Measurements from ENCODE around the gene TRPM3. TPM values are rescaled to one million over a fixed set of nuclear protein-coding genes. Genes with fewer than 3 reads are reported as not detected.
A peak's percentile ranks its signal among the peaks of the same experiment; 100 is the strongest.

TRPM3 gene
- total and polyA plus RNA-seq, 2 of the 8 experiments (the other 6 are each of a cell fraction or from before 2014, with no cell fraction given), result 2.4 to 10.9 TPM

- no peak overlapping the region for H4K5ac ChIP-seq (ENCODE audit: insufficient read length, low read depth, low read length)
- no peak overlapping the region for H3K18ac ChIP-seq (ENCODE audit: extremely low read depth, low read length)
- H3K23me2 ChIP-seq (ENCODE audit: low read depth, low read length), result no peaks in the 10 kb centered on the region
- no peaks in the 10 kb centered on the region; a peak in 1 of 7 replicates for H3K27me3 ChIP-seq (replicated peaks in 1 of 4; ENCODE audit: control insufficient read depth in 3 of 4, extremely low read depth in 1 of 4, insufficient read depth in 3 of 4, low read length in 3 of 4)
- WGBS, 2 experiments (ENCODE audit: extremely low coverage in 1 of 2, insufficient coverage in 1 of 2, insufficient read length in 1 of 2, insufficient replicate concordance in 2 of 2, low coverage in 1 of 2, low lambda C conversion rate in 2 of 2, missing lambda C conversion rate in 1 of 2), result 39% methylated on average over 4 of the region's 4 CpGs; no CpG with 5 or more reads in 1 of the 2 experiments
- DNase-seq (ENCODE audit: low read depth in 1 of 2, low spot score in 2 of 2) (no peak), FAIRE-seq (peak; percentile 79)
- no peak overlapping the region for H3K4me3 ChIP-seq (ENCODE audit: extremely low read depth in 1 of 4, insufficient read depth in 2 of 4, low read depth in 3 of 4, low read length in 4 of 4)
- no peak overlapping the region for H4K8ac ChIP-seq (ENCODE audit: extremely low read depth, insufficient read depth, low read length)
- H3K79me2 ChIP-seq (ENCODE audit: control insufficient read depth in 1 of 2, insufficient read depth in 2 of 2, low read length in 2 of 2), result no peaks in the 10 kb centered on the region
- no peaks in the 10 kb centered on the region for H4K20me1 ChIP-seq (replicated peaks in 1 of 2; ENCODE audit: control insufficient read depth in 1 of 2, insufficient read depth in 2 of 2, low read length in 2 of 2)
- no peak overlapping the region for H2AK5ac ChIP-seq (ENCODE audit: low read depth, low read length)
- no peak overlapping the region for H3K14ac ChIP-seq (ENCODE audit: insufficient read length)
- H3K36me3 ChIP-seq (ENCODE audit: control insufficient read depth in 2 of 4, insufficient read depth in 4 of 4, low read length in 3 of 4), result no peaks in the 10 kb centered on the region
- no peaks in the 10 kb centered on the region for H3K79me1 ChIP-seq (ENCODE audit: low read depth, low read length)
- no peak overlapping the region; a peak in 1 of 7 replicates for H3K9ac ChIP-seq (replicated peaks in 1 of 4; ENCODE audit: extremely low read depth in 1 of 4, low read depth in 3 of 4, low read length in 3 of 4)
- no peak overlapping the region for H2BK12ac ChIP-seq (ENCODE audit: low read depth, low read length)
- H2BK5ac ChIP-seq (ENCODE audit: low read depth, low read length), result no peak overlapping the region
- H2BK120ac ChIP-seq (replicated peaks; ENCODE audit: low read depth, low read length), result no peak overlapping the region
- H2BK15ac ChIP-seq (ENCODE audit: low read length), result no peak overlapping the region
- H3K4me2 ChIP-seq (ENCODE audit: insufficient read depth in 1 of 2, low read depth in 2 of 2, low read length in 2 of 2), result peak overlapping the region; percentile 8 to 29; a peak in 3 of 4 replicates
- peak overlapping the region; percentile 89 for H2AFZ ChIP-seq (ENCODE audit: low read length)
- peaks cover 3 to 9% (median 7%) of the 10 kb centered on the region in 4 experiments; a peak in 6 of 7 replicates for H3K4me1 ChIP-seq (replicated peaks in 1 of 4; ENCODE audit: control insufficient read depth in 3 of 4, insufficient read depth in 4 of 4, low read length in 3 of 4)
- no peak overlapping the region for H3K4ac ChIP-seq (replicated peaks; ENCODE audit: insufficient read length, low read depth, low read length)
- H3K27ac ChIP-seq (ENCODE audit: low read depth, low read length), result no peak overlapping the region
- H4K91ac ChIP-seq (replicated peaks; ENCODE audit: insufficient read length, low read length), result no peak overlapping the region
- H3K23ac ChIP-seq (ENCODE audit: insufficient read length), result no peak overlapping the region
- no peak overlapping the region for H3K56ac ChIP-seq (replicated peaks; ENCODE audit: insufficient read length, low read depth, low read length)
- ChIA-PET CTCF (ENCODE audit: partially characterized antibody) (interaction anchor here (0.6 to 1.2 kb wide), 3 partner anchors 44 to 650 kb away, joined by 3 read pairs; no protein-coding TSS in a partner anchor), POLR2A (ENCODE audit: partially characterized antibody) (interaction anchor here (1.1 to 1.4 kb wide), 3 partner anchors 9 to 127 kb away, joined by 3 to 7 read pairs (median 4); no protein-coding TSS in a partner anchor)
- H3K9me3 ChIP-seq (ENCODE audit: insufficient read depth in 2 of 2, low read depth in 1 of 2, low read length in 1 of 2), result no peaks in the 10 kb centered on the region
- H2BK20ac ChIP-seq (ENCODE audit: low read length), result no peak overlapping the region
- no peak for TF ChIP-seq KDM5A (IDR thresholded peaks at IDR 0.05; ENCODE audit: low read length)
- TF ChIP-seq RXRA (IDR thresholded peaks at IDR 0.05; ENCODE audit: insufficient read depth, low read depth, low read length), result no peak
- TF ChIP-seq POU5F1 (IDR thresholded peaks at IDR 0.05; ENCODE audit: low read depth, low read length), result no peak
- no peak for TF ChIP-seq EGR1 (IDR thresholded peaks at IDR 0.05; ENCODE audit: borderline replicate concordance, low read depth, low read length)
- TF ChIP-seq NANOG (IDR thresholded peaks at IDR 0.05; ENCODE audit: insufficient read depth, low read depth, low read length, poor library complexity, severe bottlenecking), result no peak
- TF ChIP-seq RNF2 (IDR thresholded peaks at IDR 0.05; ENCODE audit: borderline replicate concordance, low read depth, low read length, missing control alignments, poor library complexity, severe bottlenecking), result no peak
- no peak for TF ChIP-seq SAP30 (IDR thresholded peaks at IDR 0.05; ENCODE audit: insufficient read depth, insufficient replicate concordance, low read length)
- TF ChIP-seq YY1 (IDR thresholded peaks at IDR 0.05; ENCODE audit: low read depth, low read length), result no peak
- TF ChIP-seq SIN3A (conservative IDR thresholded peaks at IDR 0.05 in 1 of 2, IDR thresholded peaks at IDR 0.05 in 1 of 2; ENCODE audit: low read depth in 1 of 2, low read length in 2 of 2), result no peak
- TF ChIP-seq SUZ12 (IDR thresholded peaks at IDR 0.05; ENCODE audit: low read length), result no peak
- no peak for TF ChIP-seq TAF1 (IDR thresholded peaks at IDR 0.05; ENCODE audit: low read depth, low read length)
- TF ChIP-seq GABPA (IDR thresholded peaks at IDR 0.05; ENCODE audit: borderline replicate concordance, insufficient read depth, low read length), result no peak
- TF ChIP-seq SP2 (IDR thresholded peaks at IDR 0.05; ENCODE audit: low read length), result no peak
- TF ChIP-seq TEAD4 (IDR thresholded peaks at IDR 0.05; ENCODE audit: low read depth, low read length), result no peak
Observed at GRCh38 chr9:70566751-70567150, 554.7 kb downstream of the TRPM3 start.

Data from H1 (cell line).